ENCODE data around the gene CACNA1F. TPM values are rescaled to one million over a fixed set of nuclear protein-coding genes. Genes with fewer than 3 reads are reported as not detected.

Gene CACNA1F
- total and polyA plus RNA-seq, 3 experiments from 2014 or later = 0.24 to 0.61 TPM; not detected in 1

- DNase-seq = peak; percentile 58 to 81 (median 63)
- Histone ChIP-seq H3K36me3 (ENCODE audit: insufficient read depth, low read length) (no peaks in the 10 kb centered on the region), H3K4me1 (ENCODE audit: insufficient read depth, low read length) (peaks cover 7% of the 10 kb centered on the region), H3K27me3 (ENCODE audit: insufficient read depth, low read length, poor library complexity, severe bottlenecking) (no peaks in the 10 kb centered on the region), H3K9me3 (ENCODE audit: low read length) (no peaks in the 10 kb centered on the region), H3K27ac (ENCODE audit: low read depth, low read length) (peak within 1 kb of the TSS; percentile 61), H3K4me3 (ENCODE audit: low read length) (peak within 1 kb of the TSS; percentile 60)
- Mint-ChIP-seq H3K36me3 (peaks cover 3 to 10% (median 4%) of the 10 kb centered on the region in 3 donors), H3K4me1 (peaks cover 13 to 19% (median 14%) of the 10 kb centered on the region in 3 donors), H3K27me3 (peaks cover 0 to 4% of the 10 kb centered on the region in 2 donors), H3K9me3 (no peaks in the 10 kb centered on the region), H3K4me3 (peak within 1 kb of the TSS; percentile 68 to 85 (median 80)), H3K27ac (peak within 1 kb of the TSS in 4 of 8 donors; percentile 59 to 91 (median 80))
- CTCF ChIA-PET = no interaction called here
- POLR2A ChIA-PET = interaction anchor here (0.6 to 1.0 kb wide), 4 partner anchors 14 to 83 kb away, joined by 3 to 5 read pairs (median 3); partner anchors contain the start of genes PLP2 and PPP1R3F
Observed at GRCh38 chrX:49186125-49187027, 46.8 kb downstream of the CACNA1F start, which contains the start of gene PRICKLE3. Gene PRICKLE3 (minus strand): TSS chrX:49186373. CDS start chrX:49186297, 76 bp downstream.

- Histone ChIP-seq H3K4me3 (ENCODE audit: low read length) (peak overlapping the region; percentile 37), H3K36me3 (ENCODE audit: insufficient read depth, low read length) (no peaks in the 10 kb centered on the region), H3K27ac (ENCODE audit: low read depth, low read length) (peak overlapping the region; percentile 61), H3K27me3 (ENCODE audit: insufficient read depth, low read length, poor library complexity, severe bottlenecking) (no peaks in the 10 kb centered on the region), H3K9me3 (ENCODE audit: low read length) (no peaks in the 10 kb centered on the region), H3K4me1 (ENCODE audit: insufficient read depth, low read length) (peaks cover 7% of the 10 kb centered on the region)
- ChIA-PET CTCF (interaction anchor here (0.7 to 1.3 kb wide), 3 partner anchors 17 to 18 kb away, joined by 3 to 5 read pairs (median 3); no protein-coding TSS in a partner anchor), POLR2A (interaction anchor here (1.4 kb wide), 1 partner anchor 16 kb away, joined by 3 read pairs; no protein-coding TSS in a partner anchor)
- peaks cover 3 to 19% (median 8%) of the 10 kb centered on the region in 3 donors for H3K36me3 Mint-ChIP-seq
- H3K27ac Mint-ChIP-seq = peak overlapping the region in 6 of 8 donors; percentile 59 to 91 (median 78)
- peak in 2 of 5 donors; percentile 12 to 53 for DNase-seq
- H3K4me1 Mint-ChIP-seq = peaks cover 7 to 14% (median 10%) of the 10 kb centered on the region in 3 donors
- peak overlapping the region; percentile 68 to 85 (median 80) for H3K4me3 Mint-ChIP-seq
- peaks cover 0 to 4% of the 10 kb centered on the region in 2 donors for H3K27me3 Mint-ChIP-seq
- no peaks in the 10 kb centered on the region for H3K9me3 Mint-ChIP-seq
Observed at GRCh38 chrX:49184294-49185281, 48.6 kb downstream of the CACNA1F start.

GRCh38 chrX:49183701-49184281, 49.3 kb downstream of the CACNA1F start:
- no peak for DNase-seq

GRCh38 chrX:49179358-49179757, 53.8 kb downstream of the CACNA1F start:
- Mint-ChIP-seq H3K27ac (peak overlapping the region in 1 of 8 donors; percentile 31), H3K4me1 (peaks cover 0 to 12% (median 3%) of the 10 kb centered on the region in 3 donors), H3K27me3 (no peaks in the 10 kb centered on the region), H3K36me3 (peaks cover 3 to 60% (median 16%) of the 10 kb centered on the region in 3 donors), H3K4me3 (no peak overlapping the region), H3K9me3 (no peaks in the 10 kb centered on the region)
- DNase-seq = no peak
- POLR2A ChIA-PET = no interaction called here
- Histone ChIP-seq H3K27ac (ENCODE audit: low read depth, low read length) (no peak overlapping the region), H3K9me3 (ENCODE audit: low read length) (no peaks in the 10 kb centered on the region), H3K36me3 (ENCODE audit: insufficient read depth, low read length) (no peaks in the 10 kb centered on the region), H3K27me3 (ENCODE audit: insufficient read depth, low read length, poor library complexity, severe bottlenecking) (no peaks in the 10 kb centered on the region), H3K4me1 (ENCODE audit: insufficient read depth, low read length) (no peaks in the 10 kb centered on the region), H3K4me3 (ENCODE audit: low read length) (no peak overlapping the region)
- CTCF ChIA-PET = interaction anchor here (1.3 to 1.6 kb wide), 2 partner anchors 12 to 16 kb away, joined by 4 to 5 read pairs; no protein-coding TSS in a partner anchor

More at GRCh38 chrX:49183701-49184281, 49.3 kb downstream of the CACNA1F start:
- H3K4me3 Mint-ChIP-seq = peak overlapping the region in 4 of 7 donors; percentile 25 to 72 (median 50)
- peaks cover 0 to 4% of the 10 kb centered on the region in 2 donors for H3K27me3 Mint-ChIP-seq
- Histone ChIP-seq H3K4me3 (ENCODE audit: low read length) (no peak overlapping the region), H3K27me3 (ENCODE audit: insufficient read depth, low read length, poor library complexity, severe bottlenecking) (no peaks in the 10 kb centered on the region), H3K27ac (ENCODE audit: low read depth, low read length) (no peak overlapping the region), H3K4me1 (ENCODE audit: insufficient read depth, low read length) (peaks cover 7% of the 10 kb centered on the region), H3K36me3 (ENCODE audit: insufficient read depth, low read length) (no peaks in the 10 kb centered on the region), H3K9me3 (ENCODE audit: low read length) (no peaks in the 10 kb centered on the region)
- ChIA-PET CTCF (interaction anchor here (0.7 kb wide), 1 partner anchor 17 kb away, joined by 3 read pairs; no protein-coding TSS in a partner anchor), POLR2A (no interaction called here)
- no peaks in the 10 kb centered on the region for H3K9me3 Mint-ChIP-seq
- H3K36me3 Mint-ChIP-seq = peaks cover 3 to 27% (median 12%) of the 10 kb centered on the region in 3 donors
- peaks cover 7 to 18% (median 10%) of the 10 kb centered on the region in 3 donors for H3K4me1 Mint-ChIP-seq
- peak overlapping the region in 1 of 8 donors; percentile 54 for H3K27ac Mint-ChIP-seq

GRCh38 chrX:49178537-49178936, 54.6 kb downstream of the CACNA1F start:
- CTCF ChIA-PET = no interaction called here

GRCh38 chrX:49177873-49178480, 55.2 kb downstream of the CACNA1F start:
- Histone ChIP-seq H3K27ac (ENCODE audit: low read depth, low read length) (no peak overlapping the region), H3K4me1 (ENCODE audit: insufficient read depth, low read length) (peaks cover 2% of the 10 kb centered on the region), H3K9me3 (ENCODE audit: low read length) (no peaks in the 10 kb centered on the region), H3K4me3 (ENCODE audit: low read length) (no peak overlapping the region), H3K36me3 (ENCODE audit: insufficient read depth, low read length) (peaks cover 3% of the 10 kb centered on the region), H3K27me3 (ENCODE audit: insufficient read depth, low read length, poor library complexity, severe bottlenecking) (no peaks in the 10 kb centered on the region)
- POLR2A ChIA-PET = no interaction called here
- no peak overlapping the region for H3K4me3 Mint-ChIP-seq
- H3K27me3 Mint-ChIP-seq = no peaks in the 10 kb centered on the region
- H3K4me1 Mint-ChIP-seq = peaks cover 3 to 10% (median 4%) of the 10 kb centered on the region in 3 donors
- H3K9me3 Mint-ChIP-seq = no peaks in the 10 kb centered on the region
- no peak for DNase-seq
- H3K27ac Mint-ChIP-seq = peak overlapping the region in 4 of 8 donors; percentile 16 to 82 (median 74)
- CTCF ChIA-PET = interaction anchor here (1.3 to 2.1 kb wide), 2 partner anchors 12 to 13 kb away, joined by 5 to 11 read pairs; no protein-coding TSS in a partner anchor
- H3K36me3 Mint-ChIP-seq = peaks cover 3 to 63% (median 16%) of the 10 kb centered on the region in 3 donors

More at GRCh38 chrX:49178537-49178936, 54.6 kb downstream of the CACNA1F start:
- H3K27me3 Mint-ChIP-seq = no peaks in the 10 kb centered on the region
- H3K4me1 Mint-ChIP-seq = peaks cover 0 to 7% (median 0%) of the 10 kb centered on the region in 3 donors
- DNase-seq = no peak
- Histone ChIP-seq H3K4me3 (ENCODE audit: low read length) (no peak overlapping the region), H3K36me3 (ENCODE audit: insufficient read depth, low read length) (no peaks in the 10 kb centered on the region), H3K27me3 (ENCODE audit: insufficient read depth, low read length, poor library complexity, severe bottlenecking) (no peaks in the 10 kb centered on the region), H3K4me1 (ENCODE audit: insufficient read depth, low read length) (no peaks in the 10 kb centered on the region), H3K9me3 (ENCODE audit: low read length) (no peaks in the 10 kb centered on the region), H3K27ac (ENCODE audit: low read depth, low read length) (no peak overlapping the region)
- POLR2A ChIA-PET = no interaction called here
- peak overlapping the region in 1 of 7 donors; percentile 13 for H3K4me3 Mint-ChIP-seq
- H3K27ac Mint-ChIP-seq = no peak overlapping the region
- no peaks in the 10 kb centered on the region for H3K9me3 Mint-ChIP-seq
- H3K36me3 Mint-ChIP-seq = peaks cover 3 to 64% (median 16%) of the 10 kb centered on the region in 3 donors

Data from CD8-positive, alpha-beta memory T cell (primary cell).